NCI-H2107 treated with DMSO at 0.1 percent for 48 hours (cell line): ENCODE data around the gene DDA1.

ENCODE experiments used
- DNase-seq: peaks from one replicate; lab custom pipeline; 2025; ENCODE audit not compliant: unreplicated experiment; lab: John Stamatoyannopoulos, UW

Gene DDA1

DNA sequence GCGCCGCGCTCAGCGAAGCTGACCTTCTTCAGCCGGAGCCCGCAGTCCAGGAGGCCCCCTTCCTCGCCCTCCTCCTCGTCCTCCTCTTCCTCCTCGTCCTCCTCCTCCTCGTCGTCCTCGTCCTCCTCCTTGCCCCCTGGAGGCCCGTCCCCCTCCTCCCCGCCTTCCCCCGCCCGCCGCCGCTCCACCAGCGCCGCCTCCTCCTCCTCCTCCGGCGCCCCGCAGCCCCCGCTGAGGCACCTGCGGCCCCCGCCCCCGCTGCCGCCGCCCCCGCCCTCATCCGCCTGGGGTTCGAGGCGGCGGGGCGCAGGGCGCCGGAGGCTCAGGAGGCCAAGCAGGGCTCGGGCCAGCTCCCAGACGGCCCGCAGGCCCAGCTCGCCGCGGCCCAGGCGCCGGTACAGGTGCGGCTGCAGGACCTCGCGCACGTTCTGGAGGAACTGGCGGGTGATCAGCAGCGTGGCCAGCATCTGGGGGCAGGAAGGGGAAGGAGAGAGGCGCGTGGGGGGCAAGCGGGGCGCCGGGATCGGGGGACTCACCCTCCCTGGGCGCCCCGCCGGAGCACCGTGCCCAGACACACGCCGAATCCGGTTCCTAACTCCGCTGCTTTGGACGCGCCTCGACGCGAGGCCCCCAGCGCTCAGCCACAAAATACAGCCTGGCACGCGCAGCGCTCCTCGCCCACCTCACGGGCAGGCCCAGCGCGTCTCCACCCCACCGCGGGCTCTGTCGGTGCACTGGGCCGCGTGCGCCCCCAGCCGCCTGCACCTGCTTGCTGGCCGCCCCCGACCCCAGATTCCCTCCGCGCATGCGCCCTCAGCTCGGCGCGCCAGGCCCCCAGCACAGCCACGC lies 19.4 kb downstream of the DDA1 start:
- DNase-seq, result no peak

DNA sequence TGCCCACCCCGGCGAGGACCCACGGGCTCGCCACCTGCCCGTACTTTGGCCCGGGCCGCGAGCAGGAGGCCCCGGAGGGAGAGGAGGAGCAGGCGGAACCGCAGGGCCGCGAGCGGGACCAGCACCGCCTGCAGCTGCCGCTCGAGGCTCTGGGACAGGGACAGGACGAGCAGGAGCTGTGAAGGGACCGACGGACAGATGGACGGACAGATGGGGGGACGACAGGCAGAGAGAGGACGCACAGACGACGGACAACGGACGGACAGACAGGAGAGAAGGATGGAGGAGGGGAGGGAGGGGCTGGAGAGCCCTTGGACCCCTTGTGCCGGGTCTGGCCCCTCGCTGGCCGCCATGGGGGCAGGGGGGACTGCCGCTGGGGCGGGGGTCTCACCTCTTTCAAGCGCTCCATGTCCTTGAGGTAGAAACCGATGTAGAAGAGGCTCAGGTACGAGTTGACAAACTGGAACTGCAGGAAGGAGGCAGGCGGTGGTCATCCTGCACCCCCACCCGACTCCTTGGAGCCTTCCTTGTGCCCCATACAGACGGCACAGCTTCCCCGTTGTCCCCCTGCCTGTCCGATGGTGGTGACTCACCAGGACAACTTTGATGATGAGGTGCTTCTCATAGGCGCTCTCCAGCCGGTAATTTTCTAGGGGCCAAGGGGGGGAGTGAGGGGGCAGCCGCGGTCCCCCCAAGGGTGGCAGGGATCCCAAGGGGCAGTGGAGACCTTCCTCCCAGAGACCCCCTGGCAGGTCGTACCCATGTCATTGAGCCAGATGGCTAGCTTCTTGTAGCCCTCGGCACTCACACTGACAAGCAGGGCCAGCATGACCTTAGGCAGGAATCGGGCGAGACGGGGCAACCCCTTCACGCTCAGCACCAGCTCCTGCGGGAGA lies 20.3 kb downstream of the DDA1 start:
- no peak for DNase-seq

DNA sequence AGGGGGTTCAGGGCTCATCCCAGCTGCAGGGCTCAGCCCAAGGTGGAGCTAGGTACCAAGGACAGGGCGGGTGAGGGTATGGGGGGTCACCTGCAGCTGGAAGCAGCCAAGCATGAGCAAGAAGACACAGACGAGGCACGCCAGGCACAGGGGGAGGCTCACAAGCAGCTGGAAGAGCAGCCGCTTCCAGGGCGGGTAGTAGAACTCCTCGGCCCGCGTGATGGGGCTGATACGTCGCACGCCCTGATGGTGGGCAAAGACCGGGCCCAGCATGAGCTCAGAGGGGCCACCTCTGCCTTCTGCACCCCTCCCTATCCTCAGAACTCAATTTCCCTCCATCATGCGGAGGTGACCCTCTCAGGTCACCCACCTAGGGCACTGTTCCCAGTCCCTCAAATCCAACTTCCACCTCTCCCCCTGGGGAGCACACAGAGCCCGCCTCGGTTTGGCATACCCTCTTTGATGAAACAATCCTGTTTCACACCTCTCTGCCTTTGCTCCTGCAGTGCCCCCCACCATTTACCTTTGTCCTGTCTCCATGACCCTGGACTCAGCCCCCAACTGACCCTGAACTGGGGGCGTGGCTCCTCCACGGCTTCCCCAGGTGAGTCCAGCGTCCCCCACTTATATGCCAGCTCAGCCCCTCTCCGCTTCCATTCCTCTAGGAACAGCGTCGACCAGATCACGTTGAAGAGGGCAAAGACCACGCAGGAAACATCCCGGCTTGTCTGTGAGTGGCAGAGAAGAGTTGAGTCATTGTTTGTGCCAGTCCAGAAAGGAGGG lies 21.1 kb downstream of the DDA1 start:
- DNase-seq, result no peak

DNA sequence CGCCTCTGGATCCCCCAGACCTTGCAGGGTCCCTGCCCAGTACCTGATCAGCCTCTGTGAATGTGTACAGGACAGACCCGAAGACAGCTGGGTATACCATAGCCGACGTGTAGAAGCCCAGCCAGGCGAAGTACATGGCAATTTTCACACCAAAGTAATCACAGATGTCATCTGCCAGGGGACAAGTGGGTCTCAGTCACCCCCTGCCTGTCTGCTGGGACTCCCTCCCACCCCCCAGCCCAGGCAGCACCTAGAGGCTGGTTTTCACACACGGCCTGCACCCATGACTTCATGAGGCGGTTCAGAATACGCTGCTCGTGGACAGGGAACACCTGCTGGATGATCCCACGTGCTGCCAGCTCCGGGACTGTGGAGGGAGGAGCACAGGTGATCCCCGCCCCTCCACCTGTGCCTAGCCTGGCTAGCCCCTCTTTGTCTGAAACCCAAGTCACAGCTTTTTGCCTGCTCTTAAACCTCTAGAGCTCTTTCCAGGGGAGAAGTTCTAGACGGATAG lies 21.7 kb downstream of the DDA1 start:
- peak; percentile 20 for DNase-seq

DNA sequence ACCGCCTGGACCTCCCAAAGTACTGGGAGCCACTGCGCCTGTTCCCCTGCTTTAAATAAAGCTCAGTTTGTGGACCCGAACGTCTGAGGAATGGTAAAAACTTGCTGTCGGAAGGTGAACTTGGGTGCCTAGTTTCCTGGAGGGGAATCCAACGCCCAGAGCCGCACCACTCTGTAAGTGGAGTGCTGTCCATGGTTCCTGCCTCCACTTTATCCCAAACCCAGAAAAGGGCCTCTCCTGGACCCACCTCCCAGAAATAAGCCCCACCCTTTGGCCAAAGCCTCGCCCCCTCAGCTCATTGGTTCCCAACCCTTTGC lies 23.0 kb downstream of the DDA1 start:
- DNase-seq, result no peak

DNA sequence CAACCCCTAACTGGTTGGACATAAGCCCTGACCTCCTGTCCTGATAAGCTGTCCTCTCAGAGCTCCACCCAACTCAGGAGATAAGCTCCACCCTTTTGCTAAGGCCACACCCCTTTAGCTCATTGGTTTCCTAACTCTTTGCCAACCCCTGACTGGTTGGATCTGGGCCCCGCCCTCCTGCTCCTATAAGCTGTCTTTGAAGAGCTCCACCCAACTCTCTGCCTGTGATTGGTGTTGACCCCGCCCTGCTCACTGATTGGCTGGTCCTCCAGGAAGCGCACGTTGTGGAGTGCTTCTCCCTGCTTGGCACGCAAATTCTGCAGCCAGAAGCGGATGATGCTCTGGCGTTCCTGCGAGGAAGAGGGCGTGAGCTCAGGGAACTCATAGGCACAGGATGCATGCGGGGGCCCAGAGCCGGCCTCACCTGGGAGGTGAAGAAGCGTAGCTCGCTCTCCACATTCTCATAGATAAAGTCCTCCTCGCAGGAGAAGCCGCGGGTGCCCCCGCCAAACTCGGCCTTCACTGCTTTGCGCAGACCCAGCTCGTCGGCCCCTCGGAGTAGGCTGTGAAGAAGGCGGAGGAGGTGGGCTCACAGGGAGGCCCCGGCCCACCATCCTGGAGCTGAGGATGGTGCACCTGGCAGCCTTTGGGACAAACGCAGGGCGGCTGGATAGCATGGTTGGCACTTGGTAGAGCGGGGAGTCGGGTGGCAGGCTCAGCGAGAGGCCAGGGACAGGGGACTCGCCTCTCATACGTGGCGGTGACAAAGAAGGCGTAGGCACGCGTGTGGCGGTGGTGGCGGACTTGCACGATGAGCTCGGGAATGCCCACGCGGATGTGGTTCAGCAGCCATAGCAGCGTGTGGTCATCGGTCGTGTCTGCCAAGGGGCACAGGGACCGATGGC lies 23.6 kb downstream of the DDA1 start:
- peak; percentile 0 for DNase-seq

DNA sequence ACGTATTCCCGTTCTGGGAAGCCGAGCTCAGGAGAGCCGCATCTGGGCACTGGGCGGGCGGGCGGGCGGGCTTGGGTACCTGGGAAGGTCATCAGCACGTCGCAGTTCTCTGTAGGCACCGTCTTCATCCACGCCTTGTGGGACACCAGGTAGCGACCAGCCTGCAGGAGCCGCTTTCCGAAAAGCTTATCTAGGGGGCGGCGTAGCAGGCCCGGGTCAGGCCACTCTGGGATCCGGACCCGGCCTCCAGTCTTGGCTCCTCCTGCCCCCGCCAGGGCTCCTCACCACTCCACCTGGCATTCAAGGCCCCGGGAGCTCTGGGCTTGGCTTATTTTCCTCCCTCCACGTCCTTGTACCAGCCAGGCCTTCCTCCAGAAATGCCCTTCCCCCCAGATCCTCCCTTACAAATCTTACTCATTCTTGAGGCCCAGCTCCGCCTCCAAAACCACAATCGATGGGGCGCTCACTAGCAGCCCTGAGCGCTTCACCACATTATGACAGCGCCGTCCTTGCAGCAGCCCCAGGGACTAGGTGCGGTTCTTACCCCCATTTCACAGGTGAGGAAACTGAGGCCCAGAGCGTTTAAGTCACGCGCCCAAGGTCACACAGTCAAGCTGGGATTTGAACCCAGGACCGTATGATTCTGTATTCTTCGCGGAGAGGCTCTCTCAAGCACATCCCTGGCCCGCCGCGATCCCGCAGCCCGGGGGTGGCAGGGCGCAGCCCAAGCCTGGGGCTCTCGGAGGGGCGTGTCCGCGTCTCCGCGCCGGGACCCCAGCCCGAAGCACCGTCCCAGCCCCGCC lies 24.4 kb downstream of the DDA1 start:
- DNase-seq, result peak; percentile 78

DNA sequence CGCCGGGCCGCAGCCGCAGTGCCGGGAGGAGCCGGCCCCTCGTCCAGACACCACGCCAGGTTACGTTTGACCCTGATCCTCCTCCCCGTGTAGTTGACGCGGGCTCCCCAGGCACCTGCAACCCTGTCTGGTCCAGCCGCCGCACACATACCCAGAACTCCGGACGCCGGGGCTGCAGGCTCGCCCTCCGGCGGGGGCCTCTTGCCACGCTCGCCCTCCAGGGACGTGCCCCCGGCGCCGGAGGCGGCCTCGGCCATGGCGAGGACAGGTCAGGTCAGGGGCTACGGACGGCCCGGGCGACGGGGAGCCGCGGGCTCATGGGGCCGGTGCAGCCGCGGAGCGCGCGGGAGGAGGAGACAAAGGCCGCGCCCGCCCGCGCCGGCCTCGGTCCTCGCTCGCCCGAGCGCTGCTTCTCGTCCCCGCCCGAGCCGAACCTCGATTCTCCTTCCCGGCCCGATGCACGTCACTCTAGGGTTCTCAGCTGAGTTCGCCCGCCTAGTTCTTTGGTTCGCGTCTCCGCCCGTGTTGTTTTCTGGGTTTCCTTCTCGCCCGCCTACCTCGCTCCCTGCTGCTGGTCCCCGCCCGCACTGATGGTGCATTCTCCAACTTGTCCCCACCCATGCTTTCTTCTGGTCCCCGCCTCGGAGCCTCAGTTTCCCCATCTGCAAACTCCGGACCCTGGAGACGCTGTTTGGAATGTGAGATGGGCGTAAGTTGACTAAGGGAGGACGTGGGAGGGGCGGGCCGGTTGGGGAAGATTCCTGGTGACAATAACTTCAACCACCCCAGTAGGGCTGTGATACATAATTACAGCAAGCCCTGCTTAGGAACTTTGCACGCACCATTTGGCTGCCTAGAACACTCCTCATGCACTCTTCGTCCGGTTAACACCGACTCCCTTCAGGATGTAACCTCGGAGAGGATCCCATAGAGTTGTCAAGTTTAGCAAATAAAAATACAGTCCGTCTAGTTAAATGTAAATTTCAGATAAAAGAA lies 25.3 kb downstream of the DDA1 start, which contains the start of gene ANO8:
TSS of gene ANO8 (minus strand) at position 442 of the 996 bp plus-strand sequence. CDS start at position 257, 185 bp downstream.
- peak; percentile 93 for DNase-seq

DNA sequence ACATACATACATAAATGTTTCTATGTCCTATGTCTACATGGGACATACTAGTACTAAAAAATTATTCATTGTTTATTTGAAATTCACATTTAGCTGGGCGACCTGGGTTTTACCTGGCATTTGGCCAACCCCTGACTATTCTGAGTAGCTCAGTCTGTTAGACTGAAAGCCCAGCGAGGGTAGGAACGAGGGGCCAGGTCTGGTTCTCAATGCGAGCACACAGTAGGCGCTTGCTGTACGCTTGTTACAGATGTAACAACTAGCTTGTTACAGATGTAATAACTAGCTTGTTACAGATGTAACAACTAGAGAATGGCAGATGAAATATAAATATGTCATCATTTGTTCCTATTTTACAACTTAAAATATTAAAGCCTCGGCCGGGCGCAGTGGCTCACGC lies 26.2 kb downstream of the DDA1 start:
- no peak for DNase-seq

DNA sequence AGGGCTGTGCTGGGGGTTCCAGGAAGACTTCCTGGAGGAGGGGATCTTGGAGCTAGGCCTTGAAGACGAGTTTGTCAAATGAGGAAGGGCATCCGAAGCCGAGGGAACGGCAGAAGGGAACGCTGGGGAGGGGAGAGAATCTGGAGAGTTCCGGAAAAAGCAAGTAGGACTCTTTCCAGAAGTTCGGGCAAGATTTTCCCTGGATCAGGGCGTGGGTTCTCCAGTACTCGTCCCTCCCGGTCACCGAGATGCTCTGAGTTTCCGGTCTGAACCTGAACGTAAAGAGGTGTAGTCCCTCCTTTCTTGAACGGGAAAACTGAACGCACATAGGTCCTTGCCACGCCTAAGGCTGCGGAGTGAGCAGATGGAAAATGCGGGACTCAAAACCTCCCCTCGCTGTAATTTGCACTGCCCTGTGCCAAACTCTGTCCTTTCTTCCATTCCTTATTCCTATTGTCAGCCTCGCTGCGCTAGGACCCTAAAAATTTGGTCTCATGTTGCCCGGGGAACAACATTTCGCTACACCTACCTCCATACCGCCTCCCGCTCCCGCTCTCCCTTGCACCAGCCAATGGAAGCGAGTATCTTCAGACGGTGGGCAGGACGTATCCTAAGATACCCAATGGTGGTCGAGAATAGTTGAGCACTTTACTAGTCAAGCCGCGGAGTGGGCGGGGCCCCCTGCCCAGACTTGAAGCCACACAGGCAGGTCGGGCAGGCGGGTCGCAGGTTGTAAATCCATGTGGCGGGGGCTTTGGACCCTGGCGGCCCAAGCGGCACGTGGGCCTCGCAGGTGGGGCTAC lies 27.7 kb downstream of the DDA1 start, which contains the start of gene GTPBP3:
TSS of gene GTPBP3 (plus strand) at position 682 of the 803 bp plus-strand sequence. CDS start at position 741, 59 bp downstream.
- DNase-seq, result peak; percentile 97

DNA sequence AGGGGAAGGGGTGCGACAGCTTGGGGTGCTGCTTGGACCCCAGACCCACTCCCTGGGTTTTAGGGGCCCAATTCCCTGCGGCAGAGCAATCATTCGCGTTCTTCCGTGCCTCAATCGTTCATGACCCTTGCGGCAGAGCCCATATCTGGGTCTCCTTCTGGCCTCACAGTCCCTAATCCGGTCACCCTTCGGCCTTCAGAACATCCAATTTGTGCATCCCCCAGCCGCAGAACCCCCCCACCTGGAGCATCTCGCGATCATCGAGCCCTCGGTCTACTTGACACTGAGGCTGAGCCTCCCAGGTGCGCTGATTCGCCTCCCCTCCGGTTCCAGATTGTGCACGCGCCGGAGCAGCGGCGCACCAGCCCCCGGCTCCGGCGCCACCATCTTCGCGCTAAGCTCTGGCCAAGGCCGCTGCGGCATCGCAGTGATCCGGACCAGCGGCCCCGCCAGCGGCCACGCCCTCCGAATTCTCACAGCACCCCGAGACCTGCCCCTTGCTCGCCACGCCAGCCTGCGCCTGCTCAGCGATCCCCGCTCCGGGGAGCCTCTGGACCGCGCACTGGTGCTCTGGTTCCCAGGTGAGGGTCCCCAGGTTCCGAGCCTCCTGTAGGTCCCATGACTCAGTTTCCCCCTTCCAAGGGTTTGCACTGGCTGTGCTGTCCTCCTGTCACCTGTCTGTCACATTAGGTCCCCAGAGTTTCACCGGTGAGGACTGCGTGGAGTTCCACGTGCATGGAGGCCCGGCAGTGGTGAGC lies 28.5 kb downstream of the DDA1 start:
- no peak for DNase-seq

DNA sequence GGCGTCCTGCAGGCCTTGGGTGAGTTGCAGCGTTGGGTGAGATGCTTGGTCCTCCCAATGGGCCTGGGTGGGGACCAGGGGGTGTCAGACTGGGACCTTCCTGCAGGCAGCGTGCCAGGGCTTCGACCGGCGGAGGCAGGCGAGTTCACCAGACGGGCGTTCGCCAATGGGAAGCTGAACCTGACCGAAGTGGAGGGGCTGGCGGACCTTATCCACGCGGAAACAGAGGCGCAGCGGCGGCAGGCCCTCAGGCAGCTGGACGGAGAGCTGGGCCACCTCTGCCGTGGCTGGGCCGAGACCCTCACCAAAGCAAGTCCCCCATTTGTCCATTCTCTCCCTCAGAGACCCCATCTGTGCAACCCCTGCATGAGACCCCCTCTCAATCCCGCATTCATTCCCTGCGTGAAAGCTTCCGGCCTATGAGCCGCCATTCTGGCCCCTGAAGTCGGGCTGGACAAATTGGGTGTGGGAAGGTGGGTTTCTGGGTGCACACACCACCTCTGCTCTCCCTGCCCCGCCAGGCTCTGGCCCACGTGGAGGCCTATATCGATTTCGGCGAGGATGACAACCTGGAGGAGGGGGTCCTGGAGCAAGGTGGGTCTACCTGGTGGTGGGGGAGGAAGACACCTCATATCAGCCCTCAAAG lies 29.2 kb downstream of the DDA1 start:
- no peak for DNase-seq

DNA sequence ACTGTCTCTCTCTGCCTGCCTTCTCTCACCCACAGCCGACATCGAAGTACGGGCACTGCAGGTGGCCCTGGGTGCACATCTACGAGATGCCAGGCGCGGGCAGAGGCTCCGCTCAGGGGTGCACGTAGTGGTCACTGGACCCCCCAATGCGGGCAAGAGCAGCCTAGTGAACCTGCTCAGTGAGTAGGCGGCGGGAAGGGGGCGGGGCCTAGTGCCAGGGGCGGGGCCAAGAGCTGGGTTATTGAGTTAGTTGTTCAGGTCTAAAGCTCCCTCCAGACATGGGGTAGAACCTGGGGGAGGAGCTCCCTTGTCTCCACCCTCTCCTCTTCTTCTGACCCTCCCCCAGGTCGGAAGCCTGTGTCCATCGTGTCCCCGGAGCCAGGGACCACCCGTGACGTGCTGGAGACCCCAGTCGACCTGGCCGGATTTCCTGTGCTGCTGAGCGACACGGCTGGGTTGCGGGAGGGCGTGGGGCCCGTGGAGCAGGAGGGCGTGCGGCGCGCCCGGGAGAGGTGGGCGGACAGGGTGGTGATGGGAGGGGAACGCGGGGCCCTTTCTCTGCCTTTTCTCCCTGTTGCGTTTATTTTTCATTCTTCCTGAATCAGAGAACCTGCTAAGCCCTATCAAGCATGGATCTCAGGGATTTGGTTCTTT lies 29.9 kb downstream of the DDA1 start:
- no peak for DNase-seq

DNA sequence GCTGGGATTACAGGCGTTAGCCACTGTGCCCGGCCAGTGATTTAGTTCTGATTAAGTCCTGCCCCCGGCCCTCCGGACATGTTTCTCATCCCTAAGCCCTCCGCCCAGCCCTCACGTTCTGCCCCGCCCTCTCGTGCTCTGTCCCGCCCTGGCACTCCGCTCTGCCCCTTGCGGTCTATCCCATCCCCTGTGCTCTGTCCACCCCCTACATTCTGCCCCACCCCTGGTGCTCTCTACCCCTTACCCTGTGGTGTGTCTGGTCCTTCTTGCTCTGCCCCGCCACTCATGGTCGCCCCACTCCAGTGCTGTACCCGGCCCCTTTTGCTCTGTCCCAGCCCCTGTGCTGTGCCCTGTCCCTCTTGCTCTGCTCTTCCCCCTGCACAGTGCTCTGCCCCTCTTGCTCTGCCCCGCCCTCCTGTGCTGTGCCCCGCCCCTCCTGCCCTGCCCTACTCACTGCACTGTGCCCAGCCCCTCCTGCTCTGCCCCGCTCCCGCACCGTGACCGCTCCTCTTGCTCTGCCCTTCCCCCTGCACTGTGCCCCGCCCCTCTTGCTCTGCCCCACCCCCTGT lies 31.0 kb downstream of the DDA1 start:
- DNase-seq, result no peak

DNA sequence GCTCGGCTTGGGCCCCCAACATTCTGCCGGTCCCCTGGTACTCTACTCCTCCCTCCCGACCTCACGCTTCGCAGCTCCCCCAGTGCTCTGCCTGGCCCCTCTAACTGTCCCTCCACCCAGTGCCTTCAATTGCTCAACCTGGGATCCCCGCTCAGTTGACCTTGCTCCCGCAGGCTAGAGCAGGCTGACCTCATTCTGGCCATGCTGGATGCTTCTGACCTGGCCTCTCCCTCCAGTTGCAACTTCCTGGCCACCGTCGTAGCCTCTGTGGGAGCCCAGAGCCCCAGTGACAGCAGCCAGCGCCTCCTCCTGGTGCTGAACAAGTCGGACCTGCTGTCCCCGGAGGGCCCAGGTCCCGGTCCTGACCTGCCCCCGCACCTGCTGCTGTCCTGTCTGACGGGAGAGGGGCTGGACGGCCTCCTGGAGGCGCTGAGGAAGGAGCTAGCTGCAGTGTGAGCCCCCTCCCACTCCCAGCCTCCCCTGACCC lies 31.6 kb downstream of the DDA1 start:
- DNase-seq, result no peak
